Measurements from ENCODE around the gene SCIMP.

GRCh38 chr17:5184288-5184687, 50.4 kb downstream of the SCIMP start:
- no peak for TF ChIP-seq POLR2A (IDR thresholded peaks at IDR 0.05; ENCODE audit: low read length)
- TF ChIP-seq GATA1 (IDR thresholded peaks at IDR 0.05; ENCODE audit: low read depth, low read length), result no peak

Measured in erythroblast (primary cell).